ENCODE results near the gene CCDC32.

The CCDC32 gene

GRCh38 chr15:40548610-40549009 lies 16.2 kb downstream of the CCDC32 start:
- H3K27ac ChIP-seq (ENCODE audit: low read depth, low read length, severe bottlenecking) = no peak overlapping the region
- WGBS, 2 experiments (ENCODE audit: insufficient coverage in 2 of 2) = 83 to 94% methylated on average over 2 of the region's 2 CpGs

GRCh38 chr15:40545457-40545856 lies 19.4 kb downstream of the CCDC32 start:
- no peaks in the 10 kb centered on the region for H3K9me3 ChIP-seq (ENCODE audit: control insufficient read depth, low read length)
- peaks cover 20% of the 10 kb centered on the region for H3K36me3 ChIP-seq (ENCODE audit: control insufficient read depth, insufficient read depth, low read length)
- H3K4me1 ChIP-seq (ENCODE audit: control insufficient read depth, insufficient read depth, low read length, poor library complexity, severe bottlenecking) = no peaks in the 10 kb centered on the region
- no peak overlapping the region for H3K27ac ChIP-seq (ENCODE audit: low read depth, low read length, severe bottlenecking)
- WGBS, 2 experiments (ENCODE audit: insufficient coverage in 2 of 2) = 20 to 40% methylated on average over 1 of the region's 1 CpG
- H3K4me3 ChIP-seq (ENCODE audit: extremely low read depth, insufficient read depth, low read length, poor library complexity, severe bottlenecking) = no peak overlapping the region

More at GRCh38 chr15:40548610-40549009, 16.2 kb downstream of the CCDC32 start:
- Histone ChIP-seq H3K9me3 (ENCODE audit: control insufficient read depth, low read length) (no peaks in the 10 kb centered on the region), H3K36me3 (ENCODE audit: control insufficient read depth, insufficient read depth, low read length) (peaks cover 43% of the 10 kb centered on the region), H3K4me3 (ENCODE audit: extremely low read depth, insufficient read depth, low read length, poor library complexity, severe bottlenecking) (no peak overlapping the region), H3K4me1 (ENCODE audit: control insufficient read depth, insufficient read depth, low read length, poor library complexity, severe bottlenecking) (no peaks in the 10 kb centered on the region)

- Histone ChIP-seq H3K9me3 (ENCODE audit: control insufficient read depth, low read length) (no peaks in the 10 kb centered on the region), H3K4me3 (ENCODE audit: extremely low read depth, insufficient read depth, low read length, poor library complexity, severe bottlenecking) (no peak overlapping the region), H3K4me1 (ENCODE audit: control insufficient read depth, insufficient read depth, low read length, poor library complexity, severe bottlenecking) (no peaks in the 10 kb centered on the region), H3K36me3 (ENCODE audit: control insufficient read depth, insufficient read depth, low read length) (peaks cover 7% of the 10 kb centered on the region), H3K27ac (ENCODE audit: low read depth, low read length, severe bottlenecking) (no peak overlapping the region)
- 93 to 94% methylated on average over 4 to 5 of the region's 5 CpGs for WGBS, 2 experiments (ENCODE audit: insufficient coverage in 2 of 2)
These were observed 21.1 kb downstream of the CCDC32 start for GRCh38 chr15:40543631-40544294.

DNA sequence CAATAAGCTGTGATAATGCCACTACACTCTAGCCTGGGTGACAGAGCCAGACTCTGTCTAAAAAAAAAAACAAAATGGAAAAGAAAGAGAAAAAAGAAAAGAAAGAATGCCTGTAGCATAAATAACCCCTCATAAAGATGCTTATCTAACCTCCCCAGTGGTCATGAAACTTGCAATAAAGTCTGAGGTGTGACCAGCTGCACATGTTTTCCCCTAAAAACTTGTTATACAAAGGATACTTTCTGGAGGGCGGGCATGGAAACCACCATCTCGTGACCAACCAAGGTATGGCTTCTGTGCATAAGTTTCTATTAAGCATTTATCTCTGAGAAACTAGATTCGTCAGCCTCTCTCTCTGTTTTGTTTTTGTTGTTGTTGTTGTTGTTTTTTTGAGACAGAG lies 21.8 kb downstream of the CCDC32 start:
- 90 to 100% methylated on average over 2 to 3 of the region's 3 CpGs for WGBS, 2 experiments (ENCODE audit: insufficient coverage in 2 of 2)
- H3K4me3 ChIP-seq (ENCODE audit: extremely low read depth, insufficient read depth, low read length, poor library complexity, severe bottlenecking) = no peak overlapping the region
- no peaks in the 10 kb centered on the region for H3K4me1 ChIP-seq (ENCODE audit: control insufficient read depth, insufficient read depth, low read length, poor library complexity, severe bottlenecking)
- H3K9me3 ChIP-seq (ENCODE audit: control insufficient read depth, low read length) = no peaks in the 10 kb centered on the region
- peaks cover under 1% of the 10 kb centered on the region for H3K36me3 ChIP-seq (ENCODE audit: control insufficient read depth, insufficient read depth, low read length)
- no peak overlapping the region for H3K27ac ChIP-seq (ENCODE audit: low read depth, low read length, severe bottlenecking)

GRCh38 chr15:40538976-40539375 lies 25.9 kb downstream of the CCDC32 start:
- WGBS, 2 experiments (ENCODE audit: insufficient coverage in 2 of 2) = 69 to 86% methylated on average over 4 of the region's 6 CpGs
- H3K4me1 ChIP-seq (ENCODE audit: control insufficient read depth, insufficient read depth, low read length, poor library complexity, severe bottlenecking) = no peaks in the 10 kb centered on the region

GRCh38 chr15:40536501-40536900 lies 28.3 kb downstream of the CCDC32 start:
- H3K36me3 ChIP-seq (ENCODE audit: control insufficient read depth, insufficient read depth, low read length) = no peaks in the 10 kb centered on the region
- 86 to 91% methylated on average over 2 to 5 of the region's 5 CpGs for WGBS, 2 experiments (ENCODE audit: insufficient coverage in 2 of 2)
- no peaks in the 10 kb centered on the region for H3K9me3 ChIP-seq (ENCODE audit: control insufficient read depth, low read length)
- no peaks in the 10 kb centered on the region for H3K4me1 ChIP-seq (ENCODE audit: control insufficient read depth, insufficient read depth, low read length, poor library complexity, severe bottlenecking)
- H3K27ac ChIP-seq (ENCODE audit: low read depth, low read length, severe bottlenecking) = no peak overlapping the region
- no peak overlapping the region for H3K4me3 ChIP-seq (ENCODE audit: extremely low read depth, insufficient read depth, low read length, poor library complexity, severe bottlenecking)

More at GRCh38 chr15:40538976-40539375, 25.9 kb downstream of the CCDC32 start:
- Histone ChIP-seq H3K9me3 (ENCODE audit: control insufficient read depth, low read length) (no peaks in the 10 kb centered on the region), H3K4me3 (ENCODE audit: extremely low read depth, insufficient read depth, low read length, poor library complexity, severe bottlenecking) (no peak overlapping the region), H3K27ac (ENCODE audit: low read depth, low read length, severe bottlenecking) (no peak overlapping the region), H3K36me3 (ENCODE audit: control insufficient read depth, insufficient read depth, low read length) (no peaks in the 10 kb centered on the region)

- Histone ChIP-seq H3K9me3 (ENCODE audit: control insufficient read depth, low read length) (no peaks in the 10 kb centered on the region), H3K36me3 (ENCODE audit: control insufficient read depth, insufficient read depth, low read length) (peaks cover 4% of the 10 kb centered on the region), H3K4me1 (ENCODE audit: control insufficient read depth, insufficient read depth, low read length, poor library complexity, severe bottlenecking) (no peaks in the 10 kb centered on the region), H3K4me3 (ENCODE audit: extremely low read depth, insufficient read depth, low read length, poor library complexity, severe bottlenecking) (no peak overlapping the region), H3K27ac (ENCODE audit: low read depth, low read length, severe bottlenecking) (no peak overlapping the region)
- 50 to 70% methylated on average over 2 to 4 of the region's 5 CpGs for WGBS, 2 experiments (ENCODE audit: insufficient coverage in 2 of 2)
These were observed 30.5 kb downstream of the CCDC32 start for GRCh38 chr15:40534371-40534770.

GRCh38 chr15:40533763-40534364 lies 31.0 kb downstream of the CCDC32 start:
- Histone ChIP-seq H3K27ac (ENCODE audit: low read depth, low read length, severe bottlenecking) (no peak overlapping the region), H3K9me3 (ENCODE audit: control insufficient read depth, low read length) (no peaks in the 10 kb centered on the region), H3K4me3 (ENCODE audit: extremely low read depth, insufficient read depth, low read length, poor library complexity, severe bottlenecking) (no peak overlapping the region), H3K36me3 (ENCODE audit: control insufficient read depth, insufficient read depth, low read length) (peaks cover 4% of the 10 kb centered on the region), H3K4me1 (ENCODE audit: control insufficient read depth, insufficient read depth, low read length, poor library complexity, severe bottlenecking) (no peaks in the 10 kb centered on the region)
- 90% methylated on average over 2 of the region's 4 CpGs; no CpG with 5 or more reads in 1 of the 2 experiments for WGBS, 2 experiments (ENCODE audit: insufficient coverage in 2 of 2)

GRCh38 chr15:40528801-40529200 lies 36.0 kb downstream of the CCDC32 start:
- no peak overlapping the region for H3K27ac ChIP-seq (ENCODE audit: low read depth, low read length, severe bottlenecking)
- no peak overlapping the region for H3K4me3 ChIP-seq (ENCODE audit: extremely low read depth, insufficient read depth, low read length, poor library complexity, severe bottlenecking)
- 97% methylated on average over 4 of the region's 6 CpGs for WGBS, 2 experiments (ENCODE audit: insufficient coverage in 2 of 2)
- H3K4me1 ChIP-seq (ENCODE audit: control insufficient read depth, insufficient read depth, low read length, poor library complexity, severe bottlenecking) = no peaks in the 10 kb centered on the region
- no peaks in the 10 kb centered on the region for H3K9me3 ChIP-seq (ENCODE audit: control insufficient read depth, low read length)
- H3K36me3 ChIP-seq (ENCODE audit: control insufficient read depth, insufficient read depth, low read length) = peaks cover 4% of the 10 kb centered on the region

DNA sequence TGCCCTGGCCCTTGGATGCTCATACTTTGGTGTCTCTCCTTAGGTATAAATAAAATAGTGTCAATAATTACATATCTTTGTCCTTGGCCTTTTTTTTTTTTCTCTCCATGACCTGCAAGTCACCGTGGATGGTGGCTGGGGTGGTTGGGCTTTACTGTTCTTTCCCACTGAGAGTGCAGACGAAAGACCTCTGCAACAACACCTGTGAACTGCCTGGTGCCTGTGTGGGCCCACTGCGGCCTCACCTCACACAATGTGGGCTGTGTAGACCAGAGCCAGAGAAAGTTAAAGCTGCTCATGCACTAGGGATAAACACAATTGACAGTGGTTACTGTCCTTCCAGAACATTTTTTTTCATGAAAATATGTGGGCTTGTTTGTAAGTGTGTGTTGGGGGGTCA lies 39.0 kb downstream of the CCDC32 start:
- Histone ChIP-seq H3K27ac (ENCODE audit: low read depth, low read length, severe bottlenecking) (no peak overlapping the region), H3K9me3 (ENCODE audit: control insufficient read depth, low read length) (no peaks in the 10 kb centered on the region), H3K36me3 (ENCODE audit: control insufficient read depth, insufficient read depth, low read length) (peaks cover 2% of the 10 kb centered on the region), H3K4me1 (ENCODE audit: control insufficient read depth, insufficient read depth, low read length, poor library complexity, severe bottlenecking) (no peaks in the 10 kb centered on the region), H3K4me3 (ENCODE audit: extremely low read depth, insufficient read depth, low read length, poor library complexity, severe bottlenecking) (no peak overlapping the region)
- WGBS, 2 experiments (ENCODE audit: insufficient coverage in 2 of 2) = 93 to 100% methylated on average over 3 of the region's 3 CpGs

GRCh38 chr15:40523611-40524010 lies 41.2 kb downstream of the CCDC32 start:
- Histone ChIP-seq H3K4me1 (ENCODE audit: control insufficient read depth, insufficient read depth, low read length, poor library complexity, severe bottlenecking) (no peaks in the 10 kb centered on the region), H3K36me3 (ENCODE audit: control insufficient read depth, insufficient read depth, low read length) (no peaks in the 10 kb centered on the region), H3K9me3 (ENCODE audit: control insufficient read depth, low read length) (no peaks in the 10 kb centered on the region), H3K27ac (ENCODE audit: low read depth, low read length, severe bottlenecking) (no peak overlapping the region), H3K4me3 (ENCODE audit: extremely low read depth, insufficient read depth, low read length, poor library complexity, severe bottlenecking) (no peak overlapping the region)
